Sigmoid colon (tissue), 4 donors: ENCODE measurements around the gene DDX55.

Source experiments
- CTCF ChIP-seq, 4 experiments: fragments of 450-650 bp in 3 of 4; fragments of 200-600 bp in 1 of 4; IDR thresholded peaks; one replicate each; pipeline ENCODE4 v1.5.1; 2016 to 2019; ENCODE audit warnings: antibody characterized with exemption in 4 of 4, mild to moderate bottlenecking in 3 of 4, moderate library complexity in 2 of 4
- EP300 ChIP-seq, 4 donors: sonication (generic); formaldehyde crosslinking; IDR thresholded peaks; one replicate each; pipeline ENCODE4 v1.6.1; 2017; ENCODE audit warnings: antibody characterized with exemption in 4 of 4
- POLR2A ChIP-seq, 2 donors: fragments of 450-650 bp; IDR thresholded peaks; one replicate each; pipeline ENCODE4 v1.6.1; 2016; ENCODE audit warnings: antibody characterized with exemption in 2 of 2, mild to moderate bottlenecking in 2 of 2, moderate library complexity in 2 of 2

- no peak for TF ChIP-seq POLR2A (IDR thresholded peaks at IDR 0.05)
- TF ChIP-seq CTCF (IDR thresholded peaks at IDR 0.05), result no peak
- no peak for TF ChIP-seq EP300 (IDR thresholded peaks at IDR 0.05)
These were observed 58.3 kb downstream of the DDX55 start for GRCh38 chr12:123659996-123660727.
